Common myeloid progenitor, CD34-positive (primary cell): ENCODE measurements around the gene HPX.

Experiments used
- CTCF ChIA-PET: fragments of 350-600 bp; sonication (Branson Sonifier 250); formaldehyde crosslinking; loops from one replicate; lab custom pipeline; 2021; ENCODE audit warnings: antibody characterized with exemption; lab: Charles Lee
- POLR2A ChIA-PET: fragments of 350-600 bp; sonication (Branson Sonifier 250); formaldehyde crosslinking; loops from one replicate; lab custom pipeline; 2021; ENCODE audit warnings: antibody characterized with exemption; lab: Charles Lee
- DNase-seq, 3 donors: peaks; one replicate each; pipeline versions ENCODE4 v3.0.0 to v3.0.0-alpha.2; 2013
- H3K27ac ChIP-seq, 2 experiments: 1 replicate in 1 of 2; 2 replicates in 1 of 2; pipeline ENCODE4 v1.7.0; 2013; ENCODE audit warnings: inconsistent platforms in 2 of 2, low read length in 2 of 2, mild to moderate bottlenecking in 2 of 2, low read depth in 1 of 2, moderate library complexity in 1 of 2; ENCODE audit not compliant: severe bottlenecking in 2 of 2, insufficient read depth in 1 of 2, poor library complexity in 1 of 2
- H3K27me3 ChIP-seq, 5 experiments: replicated peaks in 2 of 5; 1 replicate in 3 of 5; 2 replicates in 2 of 5; pipeline versions ENCODE4 v1.6.1 to v1.7.0; 2013; ENCODE audit warnings: low read length in 4 of 5, mild to moderate bottlenecking in 2 of 5, moderate library complexity in 2 of 5, inconsistent platforms in 1 of 5; ENCODE audit not compliant: insufficient read depth in 5 of 5, control insufficient read depth in 4 of 5
- H3K36me3 ChIP-seq, 4 experiments: 1 replicate in 2 of 4; 2 replicates in 2 of 4; pipeline versions ENCODE4 v1.6.1 to v1.7.0; 2013; ENCODE audit warnings: low read length in 3 of 4, control low read depth in 1 of 4, mild to moderate bottlenecking in 1 of 4; ENCODE audit not compliant: control insufficient read depth in 4 of 4, insufficient read depth in 4 of 4
- H3K4me1 ChIP-seq, 4 experiments: 1 replicate in 3 of 4; 2 replicates in 1 of 4; pipeline versions ENCODE4 v1.6.1 to v1.7.1; 2013; ENCODE audit warnings: low read length in 3 of 4, mild to moderate bottlenecking in 3 of 4, control low read depth in 1 of 4, inconsistent platforms in 1 of 4, moderate library complexity in 1 of 4; ENCODE audit not compliant: control insufficient read depth in 4 of 4, insufficient read depth in 4 of 4; ENCODE audit errors: control extremely low read depth in 1 of 4
- H3K4me3 ChIP-seq, 7 experiments: 1 replicate in 4 of 7; 2 replicates in 3 of 7; pipeline versions ENCODE4 v1.5.1 to v1.7.0; 2013; ENCODE audit warnings: mild to moderate bottlenecking in 7 of 7, low read length in 6 of 7, moderate library complexity in 6 of 7, inconsistent platforms in 2 of 7, low read depth in 2 of 7, control low read depth in 1 of 7; ENCODE audit not compliant: insufficient read depth in 4 of 7, control insufficient read depth in 1 of 7; ENCODE audit errors: extremely low read depth in 1 of 7
- H3K9me3 ChIP-seq, 5 experiments: 1 replicate in 4 of 5; 2 replicates in 1 of 5; pipeline versions ENCODE4 v1.6.1 to v1.7.1; 2013; ENCODE audit warnings: low read length in 4 of 5, mild to moderate bottlenecking in 2 of 5, inconsistent platforms in 1 of 5, low read depth in 1 of 5, moderate library complexity in 1 of 5; ENCODE audit not compliant: control insufficient read depth in 4 of 5, insufficient read depth in 2 of 5; ENCODE audit errors: control extremely low read depth in 1 of 5
- WGBS: methylation state at CpG from one replicate; pipeline ENCODE4 v1.1.5; 2013; ENCODE audit not compliant: insufficient coverage; 5-methylcytosine and 5-hydroxymethylcytosine counted together

Gene HPX

DNA sequence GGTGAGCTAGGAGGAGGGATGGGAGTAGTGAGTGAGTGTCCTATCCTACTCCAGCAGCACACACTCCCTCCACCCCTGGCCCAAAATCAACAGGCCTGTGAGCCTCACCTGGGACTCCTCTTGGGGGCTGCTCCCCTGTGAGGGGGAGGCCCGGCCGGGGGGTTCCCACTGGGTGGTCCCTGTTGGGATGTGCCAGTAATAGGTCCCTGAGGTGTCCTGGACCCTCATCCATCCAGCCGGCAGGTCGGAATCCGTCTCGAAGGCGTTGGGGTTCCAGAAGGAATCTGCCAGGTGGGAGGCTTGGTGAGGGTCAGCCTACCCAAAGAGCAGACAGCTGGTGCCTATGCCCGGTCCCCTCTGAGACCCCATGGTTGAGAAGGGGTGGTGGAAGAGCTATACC lies 37.2 kb downstream of the HPX start:
- Histone ChIP-seq H3K27ac (no peak overlapping the region), H3K36me3 (no peaks in the 10 kb centered on the region), H3K27me3 (no peaks in the 10 kb centered on the region), H3K4me1 (peaks cover 0 to 29% (median 25%) of the 10 kb centered on the region in 4 experiments), H3K4me3 (no peak overlapping the region), H3K9me3 (no peaks in the 10 kb centered on the region)
- 91% methylated on average over 7 of the region's 8 CpGs for WGBS
- CTCF ChIA-PET: interaction anchor here (0.9 to 6.1 kb wide), 5 partner anchors 10 to 40 kb away, joined by 3 to 29 read pairs (median 5); no protein-coding TSS in a partner anchor
- DNase-seq: no peak
- POLR2A ChIA-PET: interaction anchor here (1.6 kb wide), 1 partner anchor 13 kb away, joined by 5 read pairs; the partner anchor contains the start of gene SMPD1

DNA sequence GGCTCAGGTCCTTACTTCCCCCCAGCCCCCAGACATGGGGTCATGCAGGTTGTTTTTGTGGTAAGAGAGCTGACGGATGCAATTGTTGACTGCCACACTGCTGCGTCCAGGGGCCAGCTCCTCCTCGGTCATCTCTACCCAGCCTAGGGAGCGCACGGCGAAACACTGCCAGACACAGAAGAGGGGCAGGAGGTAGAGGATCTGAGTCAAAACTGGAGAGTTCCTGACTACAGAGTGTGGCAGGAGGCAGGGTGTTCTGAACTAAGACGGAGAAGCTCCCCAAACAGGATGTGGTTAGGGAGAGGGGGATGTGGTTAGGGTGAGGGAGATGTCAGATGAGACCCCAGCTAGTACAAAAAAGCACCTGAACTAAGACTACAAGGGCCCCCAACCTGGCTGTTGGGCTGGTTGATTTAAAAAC lies 38.2 kb downstream of the HPX start:
- POLR2A ChIA-PET: interaction anchor here (1.5 to 1.6 kb wide), 2 partner anchors 12 to 79 kb away, joined by 5 to 6 read pairs; partner anchors contain the start of genes ARFIP2, SMPD1 and TIMM10B
- peaks cover 0 to 29% (median 25%) of the 10 kb centered on the region in 4 experiments for H3K4me1 ChIP-seq

DNA sequence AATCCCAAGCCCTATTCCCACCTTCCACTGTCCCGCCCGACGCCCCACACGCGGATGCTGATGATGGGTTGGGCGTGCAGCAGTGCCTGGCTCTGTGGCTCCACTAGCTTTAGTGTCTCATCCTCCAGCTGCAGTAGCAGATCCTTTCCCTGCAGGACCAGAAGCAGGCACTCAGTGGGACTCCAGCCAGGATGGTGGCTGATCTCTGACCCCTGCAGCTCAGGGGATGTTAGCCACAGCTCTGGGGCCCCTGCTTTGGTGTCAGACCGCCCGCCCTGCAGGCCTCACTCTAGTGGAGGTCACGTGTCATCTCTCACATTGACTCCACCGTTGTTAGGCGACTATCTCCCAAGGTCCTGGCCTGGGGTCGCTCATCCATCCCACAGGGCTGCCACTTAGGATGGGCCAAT lies 38.7 kb downstream of the HPX start:
- ChIA-PET CTCF (interaction anchor here (1.0 to 6.1 kb wide), 9 partner anchors 9 to 42 kb away, joined by 3 to 29 read pairs (median 4); partner anchors contain the start of genes APBB1 and SMPD1), POLR2A (interaction anchor here (1.5 to 1.6 kb wide), 2 partner anchors 11 to 79 kb away, joined by 5 to 6 read pairs; partner anchors contain the start of genes ARFIP2, SMPD1 and TIMM10B)
- Histone ChIP-seq H3K36me3 (no peaks in the 10 kb centered on the region), H3K27me3 (no peaks in the 10 kb centered on the region), H3K4me1 (peaks cover 0 to 29% (median 25%) of the 10 kb centered on the region in 4 experiments), H3K9me3 (no peaks in the 10 kb centered on the region), H3K4me3 (peak overlapping the region in 2 of 7 experiments; percentile 36 to 40), H3K27ac (peak overlapping the region in 1 of 2 experiments; percentile 10)
- DNase-seq: no peak
- 95% methylated on average over 12 of the region's 12 CpGs for WGBS

More for the DNA sequence above, 38.2 kb downstream of the HPX start:
- Histone ChIP-seq H3K36me3 (no peaks in the 10 kb centered on the region), H3K27ac (peak overlapping the region in 1 of 2 experiments; percentile 10), H3K27me3 (no peaks in the 10 kb centered on the region), H3K9me3 (no peaks in the 10 kb centered on the region), H3K4me3 (peak overlapping the region in 4 of 7 experiments; percentile 25 to 40 (median 34))
- WGBS: 0% methylated on average over 2 of the region's 7 CpGs
- DNase-seq: peak in 2 of 3 donors; percentile 81 to 84
- CTCF ChIA-PET: interaction anchor here (0.9 to 6.1 kb wide), 9 partner anchors 9 to 41 kb away, joined by 3 to 29 read pairs (median 4); partner anchors contain the start of genes APBB1 and SMPD1

DNA sequence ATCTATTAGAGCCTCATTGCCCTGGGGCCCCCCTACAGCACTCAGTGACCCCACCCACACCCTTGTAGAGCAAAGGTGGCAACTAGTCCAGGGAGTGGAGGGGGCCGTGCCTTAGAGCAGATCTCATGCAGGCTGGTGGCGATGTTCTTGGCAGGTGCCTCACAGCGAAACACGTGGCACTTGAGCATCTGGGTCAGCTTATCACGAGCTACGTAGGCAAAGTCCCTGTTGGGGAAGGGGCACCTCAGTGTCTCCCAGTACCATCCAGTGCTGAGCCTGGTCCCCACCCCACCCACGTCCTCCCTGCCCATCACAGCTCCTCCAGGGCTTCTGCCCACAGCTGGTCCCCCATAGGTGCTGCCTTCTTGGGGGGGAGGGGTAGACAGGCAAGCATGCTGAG lies 39.3 kb downstream of the HPX start:
- CTCF ChIA-PET: interaction anchor here (1.0 to 6.1 kb wide), 6 partner anchors 11 to 42 kb away, joined by 3 to 29 read pairs (median 4); partner anchors contain the start of genes APBB1 and SMPD1
- WGBS: 95% methylated on average over 6 of the region's 7 CpGs
- peaks cover 0 to 29% (median 25%) of the 10 kb centered on the region in 4 experiments for H3K4me1 ChIP-seq
- no peak overlapping the region for H3K27ac ChIP-seq
- no peaks in the 10 kb centered on the region for H3K27me3 ChIP-seq
- no peaks in the 10 kb centered on the region for H3K9me3 ChIP-seq
- no peaks in the 10 kb centered on the region for H3K36me3 ChIP-seq
- DNase-seq: no peak
- POLR2A ChIA-PET: interaction anchor here (1.4 to 1.5 kb wide), 2 partner anchors 10 to 80 kb away, joined by 3 to 6 read pairs; partner anchors contain the start of genes ARFIP2 and TIMM10B
- no peak overlapping the region for H3K4me3 ChIP-seq

DNA sequence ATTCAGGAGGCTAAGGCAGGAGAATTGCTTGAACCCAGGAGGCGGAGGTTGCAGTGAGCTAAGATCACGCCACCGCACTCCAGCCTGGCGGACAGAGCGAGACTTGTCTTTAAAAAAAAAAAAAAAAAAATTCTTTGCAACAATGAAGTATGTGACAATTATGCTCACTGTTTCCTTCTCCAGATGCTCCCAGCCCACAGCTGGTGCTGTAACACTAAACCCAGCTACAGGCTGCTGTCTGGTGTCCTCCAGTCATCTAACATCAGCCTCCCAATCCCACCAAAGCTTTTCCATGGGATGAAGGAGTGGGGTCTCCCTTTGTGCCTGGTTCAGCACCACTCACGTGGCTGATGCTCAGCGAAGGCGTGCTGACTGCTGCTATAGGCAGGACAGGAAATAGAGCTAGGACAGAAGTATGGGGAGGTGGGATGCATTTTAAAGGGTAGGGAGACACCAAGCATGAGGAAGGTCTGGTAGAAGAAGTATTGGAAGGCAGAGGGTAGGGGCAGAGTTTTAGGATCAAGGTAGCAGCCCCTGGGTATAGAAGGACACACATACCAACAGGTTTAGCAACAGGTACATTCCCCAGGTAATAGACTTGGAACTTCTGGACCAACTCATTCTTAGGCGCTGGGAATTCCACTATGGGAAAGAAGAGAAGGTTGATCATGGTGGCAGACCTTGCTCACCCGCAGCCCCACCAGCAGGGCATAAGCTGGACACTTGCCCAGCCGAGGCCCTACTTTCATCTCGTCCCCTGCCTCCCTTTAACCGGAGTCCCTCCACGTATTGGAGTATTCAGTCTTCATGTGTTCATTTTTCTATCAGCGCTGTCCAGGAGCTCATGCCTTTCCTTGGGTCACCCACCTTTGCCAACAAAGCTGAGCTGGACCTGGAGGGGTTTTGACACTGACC lies 40.1 kb downstream of the HPX start:
- H3K9me3 ChIP-seq: no peaks in the 10 kb centered on the region
- POLR2A ChIA-PET: interaction anchor here (1.4 kb wide), 1 partner anchor 9 kb away, joined by 3 read pairs; no protein-coding TSS in a partner anchor
- H3K4me1 ChIP-seq: peaks cover 0 to 29% (median 25%) of the 10 kb centered on the region in 4 experiments
- no peaks in the 10 kb centered on the region for H3K36me3 ChIP-seq
- WGBS: 97% methylated on average over 10 of the region's 15 CpGs
- no peak overlapping the region for H3K4me3 ChIP-seq
- no peak for DNase-seq
- CTCF ChIA-PET: interaction anchor here (1.0 to 6.1 kb wide), 6 partner anchors 13 to 52 kb away, joined by 3 to 29 read pairs (median 4); partner anchors contain the start of gene APBB1
- no peak overlapping the region for H3K27ac ChIP-seq
- no peaks in the 10 kb centered on the region for H3K27me3 ChIP-seq

DNA sequence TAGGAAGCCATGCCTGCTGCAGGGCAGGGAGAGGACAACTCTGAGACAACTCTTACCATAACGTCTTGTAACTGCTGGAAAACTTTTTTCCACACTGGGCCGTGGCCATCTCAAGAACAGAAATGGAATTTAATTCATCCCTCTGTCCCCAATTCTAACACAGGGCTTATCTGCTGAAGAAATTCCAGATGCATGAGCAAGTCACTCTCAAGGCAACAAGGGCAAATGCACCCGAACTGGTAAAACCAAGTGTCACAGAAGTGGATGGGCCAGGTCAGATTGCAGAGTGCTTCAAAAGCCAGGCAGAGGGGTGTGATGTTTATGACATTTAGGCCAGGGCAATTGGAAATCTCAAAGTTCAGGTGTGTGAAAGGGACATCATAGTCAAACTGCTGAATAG lies 43.2 kb downstream of the HPX start:
- 100% methylated on average over 2 of the region's 3 CpGs for WGBS
- ChIA-PET POLR2A (interaction anchor here (0.7 kb wide), 1 partner anchor 21 kb away, joined by 3 read pairs; the partner anchor contains the start of gene APBB1), CTCF (interaction anchor here (6.1 kb wide), 1 partner anchor 19 kb away, joined by 29 read pairs; no protein-coding TSS in a partner anchor)
- Histone ChIP-seq H3K4me3 (no peak overlapping the region), H3K36me3 (peaks cover 0 to 8% (median 3%) of the 10 kb centered on the region in 4 experiments), H3K4me1 (peaks cover 0 to 11% (median 11%) of the 10 kb centered on the region in 4 experiments), H3K27me3 (no peaks in the 10 kb centered on the region), H3K9me3 (no peaks in the 10 kb centered on the region), H3K27ac (no peak overlapping the region)
- no peak for DNase-seq
